SK-N-SH treated with all-trans-retinoic acid at 6 μM for 48 hours (cell line): ENCODE data around the gene NHS.

Experiments
- RARB ChIP-seq: fragments of 250-450 bp; sonication (Bioruptor Pico); IDR thresholded peaks from 2 replicates; pipeline ENCODE4 v1.8.0; 2021; ENCODE audit warnings: mild to moderate bottlenecking, moderate library complexity
- SNAI2 ChIP-seq: fragments of 250-450 bp; sonication (Bioruptor Pico); IDR thresholded peaks from 2 replicates; pipeline ENCODE4 v1.5.0; 2020; ENCODE audit warnings: mild to moderate bottlenecking, moderate library complexity
- TCF4 ChIP-seq: fragments of 250-450 bp; sonication (Bioruptor Pico); IDR thresholded peaks from 2 replicates; pipeline ENCODE4 v1.8.0; 2021; ENCODE audit warnings: mild to moderate bottlenecking, moderate library complexity, borderline replicate concordance
- TSHZ2 ChIP-seq: fragments of 250-450 bp; sonication (Bioruptor Pico); IDR thresholded peaks from 2 replicates; pipeline ENCODE4 v1.5.0; 2020; ENCODE audit warnings: mild to moderate bottlenecking, moderate library complexity
- ZC3H10 ChIP-seq: fragments of 250-450 bp; sonication (Bioruptor Pico); IDR thresholded peaks from 2 replicates; pipeline ENCODE4 v1.5.1; 2021; ENCODE audit warnings: mild to moderate bottlenecking, moderate library complexity

- TF ChIP-seq TCF4 (CRISPR knock-in tag), result no peak
- no peak for TF ChIP-seq TSHZ2 (CRISPR knock-in tag)
- no peak for TF ChIP-seq ZC3H10 (CRISPR knock-in tag)
- TF ChIP-seq RARB (CRISPR knock-in tag), result no peak
- no peak for TF ChIP-seq SNAI2 (CRISPR knock-in tag)
These were observed 834 bp downstream of the NHS start for GRCh38 chrX:17375637-17376430.
